GM12892 (cell line): Measurements from ENCODE around the gene MYOM1. TPM values are rescaled to one million over a fixed set of nuclear protein-coding genes. Genes with fewer than 3 reads are reported as not detected.
A peak's percentile ranks its signal among the peaks of the same experiment; 100 is the strongest.

ENCODE experiments used
- DNase-seq: peaks from one replicate; pipeline ENCODE4 v3.0.0; 2011; ENCODE audit not compliant: insufficient read length
- FAIRE-seq: peaks from 2 replicates; lab custom pipeline; 2011; peaks lifted over from hg19 to GRCh38; lab: Jason Lieb, UNC
- POLR2A ChIP-seq: IDR thresholded peaks from 2 replicates; pipeline ENCODE4 v1.6.1; 2011; ENCODE audit warnings: low read depth, low read length, control low read depth
- POLR2AphosphoS5 ChIP-seq: IDR thresholded peaks from 2 replicates; pipeline ENCODE4 v1.6.1; 2011; ENCODE audit warnings: low read depth, low read length, control low read depth
- TAF1 ChIP-seq: IDR thresholded peaks from 2 replicates; pipeline ENCODE4 v1.6.1; 2011; ENCODE audit warnings: low read depth, mild to moderate bottlenecking, control low read depth, low read length, borderline replicate concordance
- polyA plus RNA-seq: library from polyadenylated mRNA; unstranded; fragments of >200 nt; gene quantifications from one replicate; pipeline ENCODE4 v1.2.1, GENCODE V29; 2012; ENCODE audit warnings: missing spikeins, inconsistent platforms; ENCODE audit not compliant: missing spikeins

MYOM1 gene
- polyA plus RNA-seq, result 1.4 TPM

- FAIRE-seq (no peak), DNase-seq (no peak)
- no peak for TF ChIP-seq POLR2AphosphoS5
- TF ChIP-seq POLR2A, result no peak
- no peak for TF ChIP-seq TAF1
Observed at GRCh38 chr18:3219631-3220335, at the start of gene MYOM1. Gene MYOM1 (minus strand): TSS chr18:3219968. CDS start chr18:3215223, 4,745 bp downstream.

GRCh38 chr18:3269241-3269913 lies 49.6 kb upstream of the MYOM1 start:
- FAIRE-seq, result no peak
- TF ChIP-seq POLR2A (no peak), TAF1 (no peak)
- no peak for DNase-seq

- TF ChIP-seq TAF1 (no peak), POLR2A (no peak), POLR2AphosphoS5 (no peak)
- FAIRE-seq, result no peak
- no peak for DNase-seq
Observed at GRCh38 chr18:3268306-3268705, 48.5 kb upstream of the MYOM1 start.

- DNase-seq, result no peak
- no peak for FAIRE-seq
- no peak for TF ChIP-seq POLR2AphosphoS5
- TF ChIP-seq TAF1, result no peak
- TF ChIP-seq POLR2A, result no peak
Observed at GRCh38 chr18:3266062-3266608, 46.4 kb upstream of the MYOM1 start.

- no peak for FAIRE-seq
- TF ChIP-seq TAF1 (no peak), POLR2AphosphoS5 (no peak), POLR2A (no peak)
- DNase-seq, result no peak
Observed at GRCh38 chr18:3265564-3266033, 45.8 kb upstream of the MYOM1 start.

GRCh38 chr18:3264362-3264761 lies 44.6 kb upstream of the MYOM1 start:
- no peak for FAIRE-seq
- TF ChIP-seq POLR2A, result no peak
- TF ChIP-seq POLR2AphosphoS5, result no peak
- TF ChIP-seq TAF1, result no peak
- no peak for DNase-seq

GRCh38 chr18:3263132-3263700 lies 43.4 kb upstream of the MYOM1 start:
- FAIRE-seq (no peak), DNase-seq (no peak)
- TF ChIP-seq POLR2AphosphoS5 (no peak), TAF1 (no peak), POLR2A (no peak)

- DNase-seq (peak; percentile 25), FAIRE-seq (no peak)
- TF ChIP-seq POLR2AphosphoS5 (no peak), TAF1 (no peak), POLR2A (no peak)
Observed at GRCh38 chr18:3262234-3263131, 42.7 kb upstream of the MYOM1 start.

- DNase-seq, result peak; percentile 60
- TF ChIP-seq TAF1 (peak; percentile 75), POLR2AphosphoS5 (peak; percentile 85), POLR2A (peak; percentile 92)
- peak; percentile 93 for FAIRE-seq
Observed at GRCh38 chr18:3261373-3262233, 41.8 kb upstream of the MYOM1 start, which contains the start of gene MYL12B. Gene MYL12B (plus strand): TSS chr18:3262133. CDS start chr18:3272899, 10,766 bp downstream.

- TF ChIP-seq POLR2AphosphoS5, result no peak
- TF ChIP-seq POLR2A, result no peak
- no peak for TF ChIP-seq TAF1
- no peak for FAIRE-seq
- no peak for DNase-seq
Observed at GRCh38 chr18:3260995-3261372, 41.2 kb upstream of the MYOM1 start.
